Thymus (tissue), 11 donors: ENCODE results near the gene SHISAL2B. TPM values are rescaled to one million over a fixed set of nuclear protein-coding genes. Genes with fewer than 3 reads are reported as not detected.

Experiments used
- DNase-seq, 9 donors: peaks; one replicate each; pipeline ENCODE4 v3.0.0-alpha.2; 2013; ENCODE audit warnings: low spot score in 9 of 9, low read depth in 6 of 9, missing footprints in 1 of 9
- H3K27ac ChIP-seq, 2 donors: one replicate each; pipeline ENCODE4 v1.5.1; 2013; ENCODE audit warnings: control low read depth in 1 of 2, low read depth in 1 of 2, low read length in 1 of 2, mild to moderate bottlenecking in 1 of 2, moderate library complexity in 1 of 2
- H3K27me3 ChIP-seq, 2 donors: one replicate each; pipeline ENCODE4 v1.5.1; 2013; ENCODE audit warnings: low read length in 1 of 2; ENCODE audit not compliant: control insufficient read depth in 2 of 2, insufficient read depth in 1 of 2
- H3K36me3 ChIP-seq, 2 donors: one replicate each; pipeline ENCODE4 v1.5.1; 2013; ENCODE audit warnings: low read length in 1 of 2, mild to moderate bottlenecking in 1 of 2, moderate library complexity in 1 of 2; ENCODE audit not compliant: control insufficient read depth in 2 of 2, insufficient read depth in 2 of 2
- H3K4me1 ChIP-seq, 2 donors: one replicate each; pipeline ENCODE4 v1.5.1; 2013; ENCODE audit warnings: low read length in 2 of 2; ENCODE audit not compliant: control insufficient read depth in 2 of 2, insufficient read depth in 2 of 2
- H3K4me3 ChIP-seq, 2 donors: one replicate each; pipeline ENCODE4 v1.5.1; 2013; ENCODE audit warnings: low read length in 2 of 2, control low read depth in 1 of 2, mild to moderate bottlenecking in 1 of 2
- H3K9me3 ChIP-seq, 2 donors: one replicate each; pipeline ENCODE4 v1.5.1; 2013; ENCODE audit warnings: low read length in 1 of 2, mild to moderate bottlenecking in 1 of 2; ENCODE audit not compliant: control insufficient read depth in 2 of 2, insufficient read depth in 1 of 2
- WGBS: extraction: QIAGEN DNeasy Blood & Tissue Kit; methylation state at CpG from one replicate; pipeline ENCODE4 v1.1.7; 2013; 5-methylcytosine and 5-hydroxymethylcytosine counted together
- polyA plus RNA-seq: library from polyadenylated mRNA; stranded (reverse); fragments of 200-250 nt; gene quantifications from one replicate; pipeline ENCODE4 v1.2.3, GENCODE V29; 2013
- total RNA-seq: library from RNA; stranded (reverse); fragments of 120-200 nt; gene quantifications from one replicate; pipeline ENCODE4 v1.2.4, GENCODE V29; 2013
- donor health status: healthy.

Gene SHISAL2B
- total and polyA plus RNA-seq, 2 donors, result 0.32 TPM; not detected in 1

DNA sequence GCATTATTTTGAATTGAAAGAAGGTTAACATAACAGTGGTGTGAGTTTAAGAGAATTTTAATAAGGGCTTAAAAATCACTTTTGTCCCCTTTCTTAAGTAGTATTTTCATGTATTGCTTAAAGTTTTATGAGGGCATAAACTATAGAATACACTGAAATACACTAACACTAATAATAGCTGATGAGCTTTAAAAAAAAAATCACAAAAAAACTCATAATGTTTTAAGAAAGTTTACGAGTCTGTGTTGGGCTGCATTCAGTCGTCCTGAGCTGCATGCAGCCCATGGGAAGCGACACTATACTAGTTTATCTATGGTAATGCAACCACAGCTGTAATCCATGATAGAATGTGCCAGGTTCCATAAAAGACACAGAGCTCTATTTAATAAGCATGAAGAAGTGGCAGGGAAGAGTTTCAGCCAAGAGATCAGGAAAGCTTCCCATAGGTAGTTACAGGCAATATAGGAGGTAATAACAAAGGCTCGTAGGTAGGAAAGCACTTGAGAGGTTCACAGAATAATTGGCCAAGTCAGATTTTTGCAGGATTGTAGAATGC lies 73.7 kb downstream of the SHISAL2B start:
- Histone ChIP-seq H3K27ac (no peak overlapping the region), H3K27me3 (no peaks in the 10 kb centered on the region), H3K9me3 (no peaks in the 10 kb centered on the region), H3K4me3 (no peak overlapping the region), H3K36me3 (peaks cover 2 to 4% of the 10 kb centered on the region in 2 donors), H3K4me1 (peaks cover 4 to 10% of the 10 kb centered on the region in 2 donors)
- no peak for DNase-seq
- WGBS, result 96% methylated on average over 4 of the region's 4 CpGs

DNA sequence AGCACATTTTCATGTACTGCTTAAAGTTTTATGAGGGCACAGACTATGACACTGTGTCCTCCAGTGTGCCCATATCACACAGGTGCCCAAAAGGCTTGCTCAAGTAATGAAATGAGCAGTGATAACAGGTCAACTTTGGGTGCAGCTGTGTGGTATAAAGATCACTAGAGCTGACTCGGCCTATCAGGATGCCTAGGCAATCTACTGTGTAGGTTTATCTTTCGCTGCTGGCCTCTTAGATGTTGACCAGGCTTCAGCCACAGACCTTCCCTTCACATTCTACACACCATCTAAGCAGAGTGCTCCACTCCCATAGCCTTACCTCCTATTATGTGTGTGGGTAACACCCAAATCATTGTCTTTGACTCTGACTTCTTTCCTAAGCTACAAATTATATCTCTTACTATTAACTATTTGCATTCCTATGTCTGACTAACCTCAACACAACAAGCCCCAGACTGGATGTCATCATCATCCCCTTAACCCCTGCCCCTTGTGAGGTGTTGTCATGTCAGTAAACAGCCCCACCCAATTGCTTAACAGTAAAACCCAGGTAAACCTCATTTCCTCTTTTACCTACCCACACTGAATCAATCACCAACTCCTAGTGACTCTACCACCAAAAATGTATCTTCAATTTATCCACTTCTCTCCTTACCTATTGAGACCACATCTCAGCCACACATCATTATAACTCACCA lies 75.7 kb downstream of the SHISAL2B start:
- Histone ChIP-seq H3K4me1 (peaks cover 11 to 15% of the 10 kb centered on the region in 2 donors), H3K36me3 (peaks cover 0 to 4% of the 10 kb centered on the region in 2 donors), H3K27ac (no peak overlapping the region), H3K9me3 (no peaks in the 10 kb centered on the region), H3K27me3 (no peaks in the 10 kb centered on the region), H3K4me3 (no peak overlapping the region)
- DNase-seq, result no peak
- 100% methylated on average over 2 of the region's 2 CpGs for WGBS

DNA sequence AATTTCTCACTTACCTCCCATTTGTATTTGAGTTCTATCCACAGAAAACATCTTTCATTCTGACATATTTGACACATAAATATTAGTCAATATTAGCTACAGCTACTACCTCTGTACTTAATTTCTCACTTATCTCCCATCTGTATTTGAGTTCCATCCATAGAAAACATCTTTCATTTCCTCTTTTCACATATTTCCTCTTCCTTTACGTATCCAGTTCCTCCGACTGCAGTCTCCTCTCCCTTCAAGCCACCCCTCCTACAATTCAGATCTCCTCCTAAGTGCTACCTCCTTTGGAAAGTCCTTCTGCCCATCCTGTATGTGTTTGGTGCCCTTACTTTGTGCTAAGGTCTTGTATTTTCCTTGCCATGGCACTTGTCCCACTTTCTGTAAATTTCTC lies 76.6 kb downstream of the SHISAL2B start:
- Histone ChIP-seq H3K4me3 (no peak overlapping the region), H3K27ac (no peak overlapping the region), H3K9me3 (no peaks in the 10 kb centered on the region), H3K27me3 (no peaks in the 10 kb centered on the region), H3K4me1 (peaks cover 11 to 15% of the 10 kb centered on the region in 2 donors), H3K36me3 (peaks cover 0 to 4% of the 10 kb centered on the region in 2 donors)
- WGBS, result 91% methylated on average over 2 of the region's 2 CpGs
- DNase-seq, result no peak

Other genes starting within 250 kb of the SHISAL2B start
- 0.14 TPM for gene RGS7BP, start 184.5 kb upstream of the SHISAL2B start, total RNA-seq
- gene RGS7BP, start 184.5 kb upstream of the SHISAL2B start, polyA plus RNA-seq, result 0.09 TPM
- 14.0 TPM for gene SREK1IP1, start 78.2 kb downstream of the SHISAL2B start, total RNA-seq
- 36.6 TPM for gene SREK1IP1, start 78.2 kb downstream of the SHISAL2B start, polyA plus RNA-seq
- 24.2 TPM for gene CWC27, start 78.4 kb downstream of the SHISAL2B start, total RNA-seq
- gene CWC27, start 78.4 kb downstream of the SHISAL2B start, polyA plus RNA-seq, result 23.5 TPM